Activated T-cell treated with anti-CD3 and anti-CD28 coated beads, Interleukin-2, amount 50 U/mL, for 4 hours (primary cell): Measurements from ENCODE around the gene FAR2. TPM values are rescaled to one million over a fixed set of nuclear protein-coding genes. Genes with fewer than 3 reads are reported as not detected.

Experiments used
- ATAC-seq, 2 donors: fragments of 200-7000 bp; cut with Tn5 transposase; one replicate each; pipeline ENCODE4 v1.10.0; 2021
- DNase-seq: peaks from one replicate; pipeline ENCODE4 v3.0.0-alpha.2; 2020
- H3K27me3 Mint-ChIP-seq: one replicate; pipeline ENCODE4 v1.8.0; 2021; ENCODE audit warnings: low read depth, mixed read lengths
- H3K36me3 Mint-ChIP-seq: one replicate; pipeline ENCODE4 v1.8.0; 2022; ENCODE audit warnings: mixed read lengths; ENCODE audit not compliant: insufficient read depth
- H3K4me1 Mint-ChIP-seq: one replicate; pipeline ENCODE4 v1.8.0; 2021; ENCODE audit warnings: low read depth, mixed read lengths
- H3K4me3 Mint-ChIP-seq: one replicate; pipeline ENCODE4 v1.8.0; 2021; ENCODE audit warnings: mild to moderate bottlenecking, moderate library complexity, mixed read lengths
- H3K9me3 Mint-ChIP-seq: one replicate; pipeline ENCODE4 v1.8.0; 2021; ENCODE audit warnings: mixed read lengths
- total RNA-seq, 3 donors: library from RNA; stranded (reverse); gene quantifications; one replicate each; pipeline ENCODE4 v1.2.1, GENCODE V29; 2021

Gene FAR2
- total RNA-seq, 3 donors from 2014 or later = 2.5 to 5.9 (median 2.5) TPM

GRCh38 chr12:29226616-29227015 lies 77.5 kb downstream of the FAR2 start:
- no peak overlapping the region for H3K4me3 Mint-ChIP-seq
- peaks cover 4% of the 10 kb centered on the region for H3K9me3 Mint-ChIP-seq
- H3K36me3 Mint-ChIP-seq = no peaks in the 10 kb centered on the region
- no peak for DNase-seq
- ATAC-seq = no peak
- no peaks in the 10 kb centered on the region for H3K27me3 Mint-ChIP-seq
- H3K4me1 Mint-ChIP-seq = no peaks in the 10 kb centered on the region

DNA sequence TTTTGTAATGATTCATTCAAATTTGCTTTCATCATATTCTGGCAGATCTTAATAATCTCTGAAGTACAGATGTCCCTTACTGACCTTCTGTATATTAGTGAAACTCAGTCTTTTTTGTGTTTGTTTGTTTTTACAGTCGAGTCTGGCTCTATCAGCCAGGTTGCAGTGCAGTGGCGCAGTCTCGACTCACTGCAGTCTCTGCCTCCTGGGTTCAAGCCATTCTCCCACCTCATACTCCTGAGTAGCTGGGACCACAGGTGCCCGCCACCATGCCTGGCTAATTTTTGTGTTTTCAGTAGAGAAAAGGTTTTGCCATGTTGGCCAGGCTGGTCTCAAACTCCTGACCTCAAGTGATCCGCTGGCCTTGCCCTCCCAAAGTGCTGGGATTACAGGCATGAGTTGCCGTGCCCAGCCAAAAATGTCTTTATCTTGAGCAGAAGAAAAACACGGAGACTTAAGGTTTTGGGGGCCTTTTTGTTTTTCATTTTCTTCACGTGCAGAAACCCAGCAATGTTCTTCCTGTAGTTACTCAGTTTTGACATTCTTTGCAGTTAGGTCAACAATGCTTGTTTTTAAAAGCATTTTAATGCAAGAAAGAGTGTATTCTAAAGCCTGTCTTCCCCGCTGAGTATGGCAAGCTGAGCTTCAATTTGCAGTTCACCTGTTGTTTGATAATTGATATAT lies 79.5 kb downstream of the FAR2 start:
- H3K4me3 Mint-ChIP-seq = no peak overlapping the region
- no peaks in the 10 kb centered on the region for H3K36me3 Mint-ChIP-seq
- no peak for DNase-seq
- no peak for ATAC-seq
- H3K9me3 Mint-ChIP-seq = no peaks in the 10 kb centered on the region
- no peaks in the 10 kb centered on the region for H3K4me1 Mint-ChIP-seq
- H3K27me3 Mint-ChIP-seq = no peaks in the 10 kb centered on the region

- Mint-ChIP-seq H3K4me1 (no peaks in the 10 kb centered on the region), H3K36me3 (no peaks in the 10 kb centered on the region), H3K9me3 (no peaks in the 10 kb centered on the region), H3K27me3 (no peaks in the 10 kb centered on the region), H3K4me3 (no peak overlapping the region)
- ATAC-seq (no peak), DNase-seq (no peak)
These were observed 80.1 kb downstream of the FAR2 start for GRCh38 chr12:29229158-29229505.

DNA sequence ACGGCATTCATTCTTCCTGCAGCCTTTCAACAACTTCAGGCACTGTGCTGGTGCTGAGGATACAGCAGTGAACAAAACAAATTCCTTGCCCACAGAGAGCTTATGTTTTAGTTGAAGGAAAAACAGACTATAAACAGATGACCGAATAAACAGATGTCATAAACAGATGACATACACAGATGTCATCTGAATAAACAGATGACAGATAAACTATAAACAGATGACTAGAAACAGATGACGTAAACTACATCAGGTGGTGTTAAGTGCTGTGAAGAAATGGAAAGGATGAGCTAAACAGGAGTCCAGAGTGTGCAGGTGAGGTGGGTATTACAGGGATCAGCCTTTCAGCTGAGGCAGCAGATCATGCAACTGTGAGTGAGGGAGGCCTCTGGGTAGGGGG lies 80.9 kb downstream of the FAR2 start:
- Mint-ChIP-seq H3K9me3 (no peaks in the 10 kb centered on the region), H3K4me3 (no peak overlapping the region), H3K27me3 (no peaks in the 10 kb centered on the region), H3K36me3 (no peaks in the 10 kb centered on the region), H3K4me1 (no peaks in the 10 kb centered on the region)
- DNase-seq = no peak
- no peak for ATAC-seq

DNA sequence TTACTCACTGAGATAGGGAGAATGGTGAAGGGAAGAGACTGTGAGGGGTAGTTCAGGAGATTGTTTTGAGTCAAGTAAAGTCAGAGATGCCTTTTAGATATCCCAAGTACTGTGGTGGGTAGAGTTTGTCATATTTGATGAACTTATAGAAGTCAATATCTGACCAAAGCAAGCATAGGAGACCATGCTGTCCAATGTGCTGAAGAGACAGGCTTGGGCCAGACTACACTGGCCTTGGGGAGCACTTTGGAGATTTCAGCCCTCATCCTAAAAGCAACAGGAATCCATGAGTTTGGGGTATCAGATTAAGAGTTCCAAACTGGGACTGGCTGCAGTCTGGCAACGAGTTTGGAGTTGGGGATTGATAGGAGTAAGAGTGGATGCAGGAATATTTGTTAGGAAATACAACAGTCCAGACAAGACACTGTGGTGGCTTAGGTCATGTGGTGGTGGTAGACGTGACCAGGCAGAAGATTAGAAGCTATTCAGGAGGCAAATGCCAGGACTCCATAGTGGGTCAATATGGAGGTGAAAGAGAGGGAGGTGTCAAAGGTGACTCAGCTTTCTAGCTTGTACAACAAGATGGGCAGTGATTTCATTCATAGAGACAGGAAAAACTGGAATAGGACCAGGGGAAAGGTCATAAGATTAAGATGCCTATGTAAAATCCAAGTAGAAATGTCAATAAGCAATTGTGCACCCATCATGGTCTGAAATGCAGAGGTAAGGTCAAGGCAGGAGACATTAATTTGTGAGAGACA lies 81.9 kb downstream of the FAR2 start:
- ATAC-seq (no peak), DNase-seq (no peak)
- Mint-ChIP-seq H3K4me1 (no peaks in the 10 kb centered on the region), H3K27me3 (no peaks in the 10 kb centered on the region), H3K4me3 (no peak overlapping the region), H3K36me3 (no peaks in the 10 kb centered on the region), H3K9me3 (no peaks in the 10 kb centered on the region)

- H3K4me1 Mint-ChIP-seq = no peaks in the 10 kb centered on the region
- H3K36me3 Mint-ChIP-seq = no peaks in the 10 kb centered on the region
- H3K27me3 Mint-ChIP-seq = no peaks in the 10 kb centered on the region
- H3K9me3 Mint-ChIP-seq = no peaks in the 10 kb centered on the region
- DNase-seq (no peak), ATAC-seq (no peak)
- no peak overlapping the region for H3K4me3 Mint-ChIP-seq
These were observed 83.0 kb downstream of the FAR2 start for GRCh38 chr12:29232086-29232485.

- ATAC-seq = no peak
- no peaks in the 10 kb centered on the region for H3K27me3 Mint-ChIP-seq
- no peak for DNase-seq
These were observed 85.5 kb downstream of the FAR2 start for GRCh38 chr12:29234552-29234951.

GRCh38 chr12:29234965-29235626 lies 86.0 kb downstream of the FAR2 start:
- Mint-ChIP-seq H3K27me3 (no peaks in the 10 kb centered on the region), H3K4me1 (no peaks in the 10 kb centered on the region), H3K4me3 (no peak overlapping the region), H3K36me3 (no peaks in the 10 kb centered on the region), H3K9me3 (no peaks in the 10 kb centered on the region)
- ATAC-seq (no peak), DNase-seq (no peak)

More at GRCh38 chr12:29234552-29234951, 85.5 kb downstream of the FAR2 start:
- Mint-ChIP-seq H3K4me1 (no peaks in the 10 kb centered on the region), H3K9me3 (no peaks in the 10 kb centered on the region), H3K36me3 (no peaks in the 10 kb centered on the region), H3K4me3 (no peak overlapping the region)

DNA sequence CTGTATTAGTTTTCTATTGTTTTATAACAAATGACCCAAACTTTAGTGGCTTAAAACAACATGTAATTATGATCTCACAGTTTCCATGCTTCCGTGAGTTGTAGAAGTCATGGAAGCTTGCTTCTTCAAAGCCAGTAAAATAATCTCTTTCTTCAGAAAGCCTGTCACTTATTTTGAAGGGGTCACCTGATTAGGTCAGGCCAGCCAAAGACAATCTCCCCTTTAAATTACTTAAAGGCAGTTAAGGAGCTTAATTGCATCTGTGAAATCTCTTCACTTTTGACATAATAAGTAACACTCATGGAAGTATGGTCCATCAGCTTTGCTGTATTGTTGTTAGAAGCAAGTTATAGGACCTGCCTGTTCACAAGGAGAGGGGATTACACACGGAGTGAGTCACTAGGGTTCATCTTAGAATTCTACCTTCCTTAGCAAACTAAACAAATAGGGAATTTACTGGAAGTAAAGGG lies 89.8 kb downstream of the FAR2 start:
- peaks cover 2% of the 10 kb centered on the region for H3K36me3 Mint-ChIP-seq
- DNase-seq (no peak), ATAC-seq (no peak)
- H3K4me1 Mint-ChIP-seq = peaks cover 16% of the 10 kb centered on the region
- peaks cover 4% of the 10 kb centered on the region for H3K9me3 Mint-ChIP-seq
- no peak overlapping the region for H3K4me3 Mint-ChIP-seq
- no peaks in the 10 kb centered on the region for H3K27me3 Mint-ChIP-seq

GRCh38 chr12:29239336-29239735 lies 90.3 kb downstream of the FAR2 start:
- Mint-ChIP-seq H3K9me3 (peaks cover 4% of the 10 kb centered on the region), H3K36me3 (peaks cover 2% of the 10 kb centered on the region), H3K4me3 (no peak overlapping the region), H3K27me3 (no peaks in the 10 kb centered on the region), H3K4me1 (peaks cover 16% of the 10 kb centered on the region)
- DNase-seq = no peak
- no peak for ATAC-seq

- ATAC-seq = no peak
- DNase-seq = no peak
- H3K4me1 Mint-ChIP-seq = peaks cover 16% of the 10 kb centered on the region
- peaks cover 4% of the 10 kb centered on the region for H3K9me3 Mint-ChIP-seq
- peaks cover 2% of the 10 kb centered on the region for H3K36me3 Mint-ChIP-seq
- no peak overlapping the region for H3K4me3 Mint-ChIP-seq
- no peaks in the 10 kb centered on the region for H3K27me3 Mint-ChIP-seq
These were observed 91.4 kb downstream of the FAR2 start for GRCh38 chr12:29240441-29240840.

GRCh38 chr12:29241821-29242591 lies 92.9 kb downstream of the FAR2 start:
- H3K36me3 Mint-ChIP-seq = peaks cover 2% of the 10 kb centered on the region
- peaks cover 4% of the 10 kb centered on the region for H3K9me3 Mint-ChIP-seq
- peak; percentile 88 to 89 for ATAC-seq

GRCh38 chr12:29242921-29243431 lies 93.9 kb downstream of the FAR2 start:
- Mint-ChIP-seq H3K27me3 (no peaks in the 10 kb centered on the region), H3K4me1 (peaks cover 16% of the 10 kb centered on the region), H3K9me3 (peaks cover 4% of the 10 kb centered on the region), H3K4me3 (no peak overlapping the region), H3K36me3 (peaks cover 4% of the 10 kb centered on the region)
- DNase-seq (no peak), ATAC-seq (no peak)

More at GRCh38 chr12:29241821-29242591, 92.9 kb downstream of the FAR2 start:
- no peak overlapping the region for H3K4me3 Mint-ChIP-seq
- peaks cover 16% of the 10 kb centered on the region for H3K4me1 Mint-ChIP-seq
- no peak for DNase-seq
- no peaks in the 10 kb centered on the region for H3K27me3 Mint-ChIP-seq
